A549 (cell line): ENCODE results near the gene CACNG7. TPM values are rescaled to one million over a fixed set of nuclear protein-coding genes. Genes with fewer than 3 reads are reported as not detected.

ENCODE experiments used
- ATAC-seq, 2 experiments: fragments of 200-7000 bp in 1 of 2; fragments of >200 bp in 1 of 2; cut with Nextera tagmentation in 1 of 2; cut with Tn5 transposase in 1 of 2; 3 replicates each; pipeline versions ENCODE4 v1.8.0 to v1.9.1; 2018 to 2020; ENCODE audit warnings: mild to moderate bottlenecking in 1 of 2, moderate library complexity in 1 of 2
- CTCF ChIA-PET: fragments of 300-600 bp; sonication (Branson Sonifier 250); formaldehyde crosslinking; extraction: SDS; loops from one replicate; lab custom pipeline; 2021; ENCODE audit warnings: antibody characterized with exemption, inconsistent platforms; lab: Yijun Ruan, JAX
- POLR2A ChIA-PET: fragments of 350-600 bp; formaldehyde crosslinking; extraction: SDS; loops from one replicate; lab custom pipeline; 2021; ENCODE audit warnings: antibody characterized with exemption, inconsistent platforms; lab: Yijun Ruan, JAX
- DNase-seq, 2 experiments: peaks; one replicate each; pipeline versions ENCODE4 v3.0.0 to v3.0.0-alpha.2; 2011 to 2016; ENCODE audit warnings: low read depth in 1 of 2, low spot score in 1 of 2
- FAIRE-seq: peaks from 2 replicates; lab custom pipeline; 2011; peaks lifted over from hg19 to GRCh38; lab: Jason Lieb, UNC
- H3K27ac ChIP-seq, 2 experiments: fragments of >200 bp; sonication (Bioruptor Twin); formaldehyde crosslinking; 3 replicates each; pipeline ENCODE4 v1.5.1; 2016 to 2017
- H3K4me1 ChIP-seq: fragments of >200 bp; sonication (Bioruptor Twin); formaldehyde crosslinking; 3 replicates; pipeline ENCODE4 v1.6.1; 2016
- H3K4me2 ChIP-seq: fragments of >200 bp; sonication (Bioruptor Twin); formaldehyde crosslinking; 3 replicates; pipeline ENCODE4 v1.6.1; 2016
- H3K4me3 ChIP-seq: fragments of >200 bp; sonication (Bioruptor Twin); formaldehyde crosslinking; 3 replicates; pipeline ENCODE4 v1.5.1; 2016
- H3K9me3 ChIP-seq: fragments of >200 bp; sonication (Bioruptor Twin); formaldehyde crosslinking; 3 replicates; pipeline ENCODE4 v1.6.1; 2016
- ATOH8 ChIP-seq: fragments of 250-450 bp; sonication (Bioruptor Pico); IDR thresholded peaks from 2 replicates; pipeline ENCODE4 v1.5.0; 2020; ENCODE audit warnings: low read depth, mild to moderate bottlenecking, moderate library complexity
- BHLHE40 ChIP-seq: IDR thresholded peaks from 2 replicates; pipeline ENCODE4 v1.6.1; 2012; ENCODE audit warnings: low read depth, low read length, inconsistent platforms
- CBX2 ChIP-seq: fragments of 200-600 bp; sonication (generic); IDR thresholded peaks from 2 replicates; pipeline ENCODE4 v1.6.1; 2016; ENCODE audit warnings: low read depth, mild to moderate bottlenecking, borderline replicate concordance
- CEBPB ChIP-seq, 2 experiments: fragments of >200 bp in 1 of 2; sonication (Bioruptor Twin) in 1 of 2; formaldehyde crosslinking in 1 of 2; IDR thresholded peaks; 2 replicates each; pipeline ENCODE4 v1.6.1; 2012 to 2016
- CHD2 ChIP-seq: fragments of 150-350 bp; IDR thresholded peaks from 2 replicates; pipeline ENCODE4 v1.6.1; 2014; ENCODE audit warnings: low read length; ENCODE audit not compliant: partially characterized antibody
- CHD4 ChIP-seq: fragments of 200-600 bp; sonication (generic); IDR thresholded peaks from 2 replicates; pipeline ENCODE4 v1.6.1; 2016; ENCODE audit warnings: antibody characterized with exemption, mild to moderate bottlenecking, borderline replicate concordance
- EHF ChIP-seq: fragments of 250-450 bp; sonication (Bioruptor Pico); IDR thresholded peaks from 2 replicates; pipeline ENCODE4 v1.5.0; 2020; ENCODE audit warnings: mild to moderate bottlenecking
- ESRRA ChIP-seq: fragments of 150-350 bp; IDR thresholded peaks from 2 replicates; pipeline ENCODE4 v1.6.1; 2014; ENCODE audit warnings: mild to moderate bottlenecking, low read length, borderline replicate concordance
- FOSB ChIP-seq: fragments of 250-450 bp; sonication (Bioruptor Pico); IDR thresholded peaks from 2 replicates; pipeline ENCODE4 v1.5.0; 2020; ENCODE audit warnings: mild to moderate bottlenecking, moderate library complexity
- FOSL2 ChIP-seq, 2 experiments: fragments of 450-650 bp in 1 of 2; fragments of >200 bp in 1 of 2; sonication (Bioruptor Twin) in 1 of 2; formaldehyde crosslinking; IDR thresholded peaks; 2 replicates each; pipeline versions ENCODE4 v1.5.0 to v1.6.1; 2016 to 2020; ENCODE audit warnings: mild to moderate bottlenecking in 1 of 2, moderate library complexity in 1 of 2
- HOXA7 ChIP-seq: fragments of 250-450 bp; sonication (Bioruptor Pico); IDR thresholded peaks from 2 replicates; pipeline ENCODE4 v1.5.0; 2020; ENCODE audit warnings: mild to moderate bottlenecking, moderate library complexity
- HOXB13 ChIP-seq: fragments of 250-450 bp; sonication (Bioruptor Pico); IDR thresholded peaks from 2 replicates; pipeline ENCODE4 v1.5.0; 2020; ENCODE audit warnings: low read depth, mild to moderate bottlenecking, moderate library complexity
- HOXB5 ChIP-seq: fragments of 250-450 bp; sonication (Bioruptor Pico); IDR thresholded peaks from 2 replicates; pipeline ENCODE4 v1.5.0; 2020; ENCODE audit warnings: mild to moderate bottlenecking, moderate library complexity
- KDM1A ChIP-seq: fragments of 200-600 bp; sonication (generic); IDR thresholded peaks from 2 replicates; pipeline ENCODE4 v1.6.1; 2016; ENCODE audit warnings: low read depth, mild to moderate bottlenecking
- KDM5A ChIP-seq: fragments of 200-600 bp; sonication (generic); IDR thresholded peaks from 2 replicates; pipeline ENCODE4 v1.6.1; 2016; ENCODE audit warnings: antibody characterized with exemption, mild to moderate bottlenecking
- MAFK ChIP-seq: fragments of 450-650 bp; IDR thresholded peaks from 2 replicates; pipeline ENCODE4 v1.6.1; 2014; ENCODE audit not compliant: partially characterized antibody
- MAX ChIP-seq: IDR thresholded peaks from 2 replicates; pipeline ENCODE4 v1.6.1; 2012
- NFE2L2 ChIP-seq: fragments of 150-350 bp; conservative IDR thresholded peaks from 2 replicates; pipeline ENCODE4 v1.6.1; 2014; ENCODE audit warnings: low read length
- POLR2AphosphoS2 ChIP-seq: conservative IDR thresholded peaks from 2 replicates; pipeline ENCODE4 v1.6.1; 2012; ENCODE audit warnings: low read length, improper control_type of control experiment, inconsistent platforms
- RARB ChIP-seq: fragments of 250-450 bp; sonication (Bioruptor Pico); IDR thresholded peaks from 2 replicates; pipeline ENCODE4 v1.8.0; 2021; ENCODE audit warnings: mild to moderate bottlenecking, moderate library complexity
- RFX5 ChIP-seq: fragments of 450-650 bp; IDR thresholded peaks from 2 replicates; pipeline ENCODE4 v1.7.1; 2014; ENCODE audit warnings: antibody characterized with exemption, mild to moderate bottlenecking, moderate library complexity
- TFCP2L1 ChIP-seq: fragments of 250-450 bp; sonication (Bioruptor Pico); IDR thresholded peaks from 2 replicates; pipeline ENCODE4 v1.5.0; 2021; ENCODE audit warnings: mild to moderate bottlenecking
- TP53 ChIP-seq: fragments of 250-450 bp; sonication (Bioruptor Pico); IDR thresholded peaks from 2 replicates; pipeline ENCODE4 v1.5.0; 2021; ENCODE audit warnings: mild to moderate bottlenecking, moderate library complexity
- ZFP36 ChIP-seq: fragments of 450-650 bp; IDR thresholded peaks from 2 replicates; pipeline ENCODE4 v1.6.1; 2014; ENCODE audit warnings: borderline replicate concordance; ENCODE audit not compliant: partially characterized antibody
- WGBS: methylation state at CpG from one replicate; pipeline ENCODE4 v1.1.6; 2017; ENCODE audit errors: missing lambda C conversion rate; 5-methylcytosine and 5-hydroxymethylcytosine counted together
- polyA plus RNA-seq, 4 experiments: library from polyadenylated mRNA; depleted of rRNA in 3 of 4; stranded (reverse); fragments of >200 nt; fragmentation: RNase III in 1 of 4; extraction: RNeasy Plus Mini Kit Qiagen cat#74134 plus additional on column Dnase treatment in 1 of 4; gene quantifications; 2 replicates in 3 of 4; 3 replicates in 1 of 4; pipeline ENCODE4 v1.2.3, GENCODE V29; 2011 to 2017
- TF ChIP-seq, protein P1 (sequence below): fragments of 250-450 bp; sonication (Bioruptor Pico); IDR thresholded peaks from 2 replicates; pipeline ENCODE4 v1.5.0; 2021; ENCODE audit warnings: mild to moderate bottlenecking, moderate library complexity, borderline replicate concordance

Gene CACNG7
- polyA plus RNA-seq, 2 of the 4 experiments (the other 2 are of a cell fraction) = 7.6 to 11.5 TPM

DNA sequence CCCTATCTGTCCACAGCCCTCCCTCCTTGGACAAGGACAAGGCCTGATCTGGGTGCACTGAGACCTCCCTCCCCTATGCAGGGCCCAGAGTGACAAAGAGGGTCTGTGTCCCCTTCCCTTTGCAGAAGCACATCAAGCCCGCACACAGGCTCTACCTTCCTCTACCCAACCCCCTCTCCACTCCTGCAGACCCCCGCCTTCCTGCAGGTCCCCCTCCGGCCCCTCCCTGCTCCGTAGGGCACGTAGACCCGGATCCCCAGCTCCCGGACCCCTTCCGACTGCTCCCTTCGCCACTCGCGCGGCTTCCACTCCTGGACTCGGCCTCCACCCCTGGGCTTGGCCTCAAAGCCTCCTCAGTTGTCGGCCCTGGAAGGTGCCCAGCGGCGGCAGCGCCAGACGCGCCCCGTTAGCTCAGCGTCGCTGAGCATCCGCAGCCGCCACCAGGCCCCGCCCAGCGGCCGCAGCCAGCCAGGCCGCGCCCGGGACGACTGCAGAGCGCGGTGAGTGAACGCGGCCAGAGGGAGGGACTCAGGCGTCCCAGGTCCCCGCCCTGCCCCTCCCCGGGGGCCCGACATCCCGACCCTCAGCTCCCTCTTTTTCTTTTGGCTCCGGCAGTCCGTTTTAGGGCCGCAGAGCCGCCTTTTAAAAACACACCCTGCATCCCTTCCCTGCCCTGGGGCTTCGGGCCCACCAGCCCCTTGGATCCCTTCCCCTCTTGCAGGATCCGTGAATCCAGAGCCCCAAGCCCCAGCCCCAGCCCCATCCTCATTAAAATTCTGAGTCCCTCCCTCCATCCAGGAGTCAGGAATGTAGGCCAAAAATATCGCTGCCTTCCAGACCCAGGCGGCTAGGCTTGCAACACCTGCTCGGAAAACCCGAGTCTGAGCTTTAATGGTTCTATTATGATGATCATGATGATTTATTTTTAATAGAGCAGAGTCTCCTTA is 42.9 kb upstream of the CACNG7 start (continued):
- no peak for TF ChIP-seq FOSL2 (IDR thresholded peaks at IDR 0.05)
- no peak; the same call in 1 of the 2 replicates for TF ChIP-seq FOSL2 (CRISPR knock-in tag; IDR thresholded peaks at IDR 0.05)
- no peak for TF ChIP-seq POLR2AphosphoS2
- peak; percentile 94 for TF ChIP-seq FOSB (CRISPR knock-in tag)
- TF ChIP-seq, all 56 proteins: peak for 17

DNA sequence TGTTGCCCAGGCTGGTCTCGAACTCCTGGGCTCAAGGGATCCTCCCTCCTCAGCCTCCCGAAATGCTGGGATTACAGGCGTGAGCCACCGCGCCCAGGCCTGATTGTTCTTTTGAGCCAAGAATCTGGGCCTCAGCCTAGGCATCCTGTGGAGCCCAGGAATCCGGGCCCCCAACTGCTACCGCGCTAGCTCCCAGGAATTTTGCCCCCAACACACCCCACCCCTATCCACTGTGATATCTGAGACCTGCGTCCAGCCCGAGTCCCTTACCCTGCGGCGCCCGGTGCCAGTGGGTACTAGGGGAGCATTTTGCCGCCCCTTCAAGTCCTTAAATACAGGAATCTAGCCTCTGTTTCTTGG is 42.2 kb upstream of the CACNG7 start:
- WGBS = 3% methylated on average over 14 of the region's 14 CpGs
- Histone ChIP-seq H3K27ac (peak overlapping the region; percentile 94), H3K4me1 (peaks cover 34% of the 10 kb centered on the region), H3K9me3 (no peaks in the 10 kb centered on the region), H3K4me2 (peak overlapping the region; percentile 93), H3K4me3 (peak overlapping the region; percentile 69)
- DNase-seq (no peak), ATAC-seq (peak in 1 of 2 experiments; percentile 0; a peak in 2 of 6 replicates), FAIRE-seq (no peak)
- ChIA-PET POLR2A (interaction anchor here (1.0 to 4.2 kb wide), 13 partner anchors 10 to 323 kb away, joined by 4 to 54 read pairs (median 10); partner anchors contain the start of genes CNOT3, MBOAT7 and PRKCG), CTCF (interaction anchor here (0.9 to 3.6 kb wide), 10 partner anchors 9 to 164 kb away, joined by 3 to 22 read pairs (median 10); partner anchors contain the start of gene PRKCG)
- peak; percentile 54; the same call in 1 of the 2 replicates for TF ChIP-seq HOXB13 (CRISPR knock-in tag)
- 0 out of 2 replicates have a peak, but pooled peaks have one; percentile 10 for TF ChIP-seq EHF
- TF ChIP-seq BHLHE40 = no peak
- peak; percentile 77; the same call in 1 of the 2 replicates for TF ChIP-seq TFCP2L1 (CRISPR knock-in tag)
- TF ChIP-seq TP53 (CRISPR knock-in tag) = 0 out of 2 replicates have a peak, but pooled peaks have one; percentile 40
- TF ChIP-seq, protein P1, sequence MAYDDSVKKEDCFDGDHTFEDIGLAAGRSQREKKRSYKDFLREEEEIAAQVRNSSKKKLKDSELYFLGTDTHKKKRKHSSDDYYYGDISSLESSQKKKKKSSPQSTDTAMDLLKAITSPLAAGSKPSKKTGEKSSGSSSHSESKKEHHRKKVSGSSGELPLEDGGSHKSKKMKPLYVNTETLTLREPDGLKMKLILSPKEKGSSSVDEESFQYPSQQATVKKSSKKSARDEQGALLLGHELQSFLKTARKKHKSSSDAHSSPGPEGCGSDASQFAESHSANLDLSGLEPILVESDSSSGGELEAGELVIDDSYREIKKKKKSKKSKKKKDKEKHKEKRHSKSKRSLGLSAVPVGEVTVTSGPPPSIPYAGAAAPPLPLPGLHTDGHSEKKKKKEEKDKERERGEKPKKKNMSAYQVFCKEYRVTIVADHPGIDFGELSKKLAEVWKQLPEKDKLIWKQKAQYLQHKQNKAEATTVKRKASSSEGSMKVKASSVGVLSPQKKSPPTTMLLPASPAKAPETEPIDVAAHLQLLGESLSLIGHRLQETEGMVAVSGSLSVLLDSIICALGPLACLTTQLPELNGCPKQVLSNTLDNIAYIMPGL (CRISPR knock-in tag) = peak; percentile 53; the same call in 1 of the 2 replicates
- peak; percentile 81 for TF ChIP-seq HOXA7
- TF ChIP-seq CBX2 = no peak
- peak; percentile 19; the same call in 1 of the 2 replicates for TF ChIP-seq FOSB (CRISPR knock-in tag)
- TF ChIP-seq KDM5A = no peak
- TF ChIP-seq CHD4 = 0 out of 2 replicates have a peak, but pooled peaks have one; percentile 42

- no peaks in the 10 kb centered on the region for H3K9me3 ChIP-seq
- ChIA-PET POLR2A (interaction anchor here (0.7 to 4.2 kb wide), 16 partner anchors 8 to 322 kb away, joined by 4 to 54 read pairs (median 10); partner anchors contain the start of genes CNOT3, MBOAT7, PRKCG and PRPF31), CTCF (interaction anchor here (0.6 to 3.6 kb wide), 9 partner anchors 10 to 231 kb away, joined by 3 to 22 read pairs (median 10); partner anchors contain the start of gene PRKCG)
- H3K4me1 ChIP-seq = peaks cover 34% of the 10 kb centered on the region
- peak; percentile 99 to 100 for DNase-seq
- peak within 1 kb of the TSS; percentile 94 for H3K27ac ChIP-seq
- under 1% methylated on average over 17 of the region's 37 CpGs for WGBS
- peak within 1 kb of the TSS; percentile 93 for H3K4me2 ChIP-seq
- peak; percentile 48 to 57 for ATAC-seq
- peak within 1 kb of the TSS; percentile 69 for H3K4me3 ChIP-seq
- FAIRE-seq = no peak
- TF ChIP-seq HOXB13 (CRISPR knock-in tag) (no peak), ZFP36 (no peak), HOXB5 (no peak), ATOH8 (CRISPR knock-in tag) (0 out of 2 replicates have a peak, but pooled peaks have one; percentile 45), RFX5 (peak; percentile 37; the same call in 1 of the 2 replicates), CHD2 (peak; percentile 7), KDM1A (no peak), FOSB (CRISPR knock-in tag) (peak; percentile 76), RARB (0 out of 2 replicates have a peak, but pooled peaks have one; percentile 13), NFE2L2 (no peak), CEBPB (IDR thresholded peaks at IDR 0.05) (no peak), POLR2AphosphoS2 (peak; percentile 95), MAX (peak; percentile 73), HOXA7 (peak; percentile 82), MAFK (no peak), ESRRA (no peak), KDM5A (no peak)
- TF ChIP-seq, protein P1 (CRISPR knock-in tag) = no peak
Measured at GRCh38 chr19:53867225-53868090, 41.6 kb upstream of the CACNG7 start, which contains the start of gene MYADM. TSS of gene MYADM (plus strand) at chr19:53867883. CDS start at chr19:53873530, 5,647 bp downstream.
